HepG2 (cell line): ENCODE measurements around the gene DTX2. TPM values are rescaled to one million over a fixed set of nuclear protein-coding genes. Genes with fewer than 3 reads are reported as not detected.
A peak's percentile ranks its signal among the peaks of the same experiment; 100 is the strongest.
"Not testable (repeated sequence)": the region's sequence is repeated elsewhere in the genome, so short reads cannot be mapped to it uniquely, and the experiment has no call there.

Source experiments
- CREM ChIP-seq, 2 experiments: sonication (generic) in 1 of 2; formaldehyde crosslinking in 1 of 2; IDR thresholded peaks; 2 replicates each; pipeline versions ENCODE4 v1.4.0 to v1.6.1; 2016 to 2020; ENCODE audit warnings: antibody characterized with exemption in 1 of 2, mild to moderate bottlenecking in 1 of 2, missing genetic modification reagents in 1 of 2
- CSRNP1 ChIP-seq: sonication (generic); formaldehyde crosslinking; IDR thresholded peaks from 2 replicates; pipeline ENCODE4 v1.8.1; 2023; ENCODE audit warnings: mild to moderate bottlenecking, missing genetic modification reagents
- CTCF ChIP-seq: sonication (generic); formaldehyde crosslinking; IDR thresholded peaks from 2 replicates; pipeline ENCODE4 v1.5.0; 2020; ENCODE audit warnings: mild to moderate bottlenecking, missing genetic modification reagents, moderate library complexity
- ELF3 ChIP-seq: IDR thresholded peaks from 2 replicates; pipeline ENCODE4 v1.6.1; 2016; ENCODE audit warnings: missing genetic modification reagents, missing compliant biosample characterization
- ERF ChIP-seq: IDR thresholded peaks from 2 replicates; pipeline ENCODE4 v1.6.1; 2018; ENCODE audit warnings: missing biosample characterization, missing genetic modification reagents
- GABPA ChIP-seq, 2 experiments: IDR thresholded peaks; 2 replicates each; pipeline ENCODE4 v1.6.1; 2011 to 2016; ENCODE audit warnings: low read depth in 2 of 2, low read length in 1 of 2, missing biosample characterization in 1 of 2, missing genetic modification characterization in 1 of 2
- HNF1B ChIP-seq: sonication (generic); formaldehyde crosslinking; IDR thresholded peaks from 2 replicates; pipeline ENCODE4 v1.5.1; 2020; ENCODE audit warnings: mild to moderate bottlenecking, moderate library complexity, missing genetic modification reagents
- IRF2 ChIP-seq: IDR thresholded peaks from 2 replicates; pipeline ENCODE4 v1.6.1; 2018; ENCODE audit warnings: missing genetic modification reagents, missing compliant biosample characterization
- KLF15 ChIP-seq: sonication (generic); formaldehyde crosslinking; IDR thresholded peaks from 2 replicates; pipeline ENCODE4 v1.8.1; 2023; ENCODE audit warnings: borderline replicate concordance, mild to moderate bottlenecking, inconsistent platforms, missing genetic modification reagents, mixed read lengths
- RBFOX2 ChIP-seq: fragments of 200-400 bp; formaldehyde crosslinking; IDR thresholded peaks from 2 replicates; pipeline ENCODE4 v1.6.1; 2017; ENCODE audit warnings: low read depth, mild to moderate bottlenecking, low read length
- RELA ChIP-seq: sonication (generic); formaldehyde crosslinking; IDR thresholded peaks from 2 replicates; pipeline ENCODE4 v1.4.0; 2020; ENCODE audit warnings: missing genetic modification reagents
- SALL1 ChIP-seq: sonication (generic); formaldehyde crosslinking; IDR thresholded peaks from 2 replicates; pipeline ENCODE4 v1.8.0; 2022; ENCODE audit warnings: mild to moderate bottlenecking, missing genetic modification reagents
- ZNF3 ChIP-seq: IDR thresholded peaks from 2 replicates; pipeline ENCODE4 v1.7.0; 2017; ENCODE audit warnings: inconsistent platforms
- ZNF614 ChIP-seq: IDR thresholded peaks from 2 replicates; pipeline ENCODE4 v1.6.1; 2018; ENCODE audit warnings: missing biosample characterization, missing genetic modification reagents, inconsistent platforms, borderline replicate concordance
- ZNF747 ChIP-seq: sonication (generic); formaldehyde crosslinking; IDR thresholded peaks from 2 replicates; pipeline ENCODE4 v1.8.1; 2023; ENCODE audit warnings: missing genetic modification reagents, mild to moderate bottlenecking, borderline replicate concordance
- polyA plus RNA-seq, 8 experiments: library from polyadenylated mRNA; depleted of rRNA in 3 of 8; stranded (reverse) in 7 of 8; unstranded in 1 of 8; fragments of >200 nt; fragmentation: Illumina TruSeq in 4 of 8; extraction: Trizol in 4 of 8; gene quantifications; 2 replicates each; pipeline versions ENCODE4 v1.2.1 to v1.2.3, GENCODE V29; 2011 to 2016; ENCODE audit warnings: low read depth in 4 of 8, missing spikeins in 1 of 8, mixed read lengths in 1 of 8; ENCODE audit not compliant: insufficient read depth in 1 of 8
- total RNA-seq, 5 experiments: library from RNA; depleted of rRNA; stranded (reverse); fragments of >200 nt; fragmentation: Illumina TruSeq; extraction: Trizol; gene quantifications; 2 replicates each; pipeline ENCODE4 v1.2.3, GENCODE V29; 2016; ENCODE audit warnings: low read depth in 1 of 5
- TF ChIP-seq, protein P1 (sequence below): IDR thresholded peaks from 2 replicates; pipeline ENCODE4 v1.6.1; 2016; ENCODE audit warnings: low read depth, borderline replicate concordance
- TF ChIP-seq, protein P2 (sequence below): IDR thresholded peaks from 2 replicates; pipeline ENCODE4 v1.6.1; 2016; ENCODE audit warnings: missing genetic modification reagents, missing compliant biosample characterization
- TF ChIP-seq, protein P3 (sequence below): sonication (generic); formaldehyde crosslinking; IDR thresholded peaks from 2 replicates; pipeline ENCODE4 v1.9.0; 2021; ENCODE audit warnings: missing genetic modification reagents, borderline replicate concordance

DTX2 gene
- total and polyA plus RNA-seq, 2 of the 13 experiments (the other 11 are each of a cell fraction or from before 2014, with no cell fraction given) = 5.5 to 6.2 TPM

DNA sequence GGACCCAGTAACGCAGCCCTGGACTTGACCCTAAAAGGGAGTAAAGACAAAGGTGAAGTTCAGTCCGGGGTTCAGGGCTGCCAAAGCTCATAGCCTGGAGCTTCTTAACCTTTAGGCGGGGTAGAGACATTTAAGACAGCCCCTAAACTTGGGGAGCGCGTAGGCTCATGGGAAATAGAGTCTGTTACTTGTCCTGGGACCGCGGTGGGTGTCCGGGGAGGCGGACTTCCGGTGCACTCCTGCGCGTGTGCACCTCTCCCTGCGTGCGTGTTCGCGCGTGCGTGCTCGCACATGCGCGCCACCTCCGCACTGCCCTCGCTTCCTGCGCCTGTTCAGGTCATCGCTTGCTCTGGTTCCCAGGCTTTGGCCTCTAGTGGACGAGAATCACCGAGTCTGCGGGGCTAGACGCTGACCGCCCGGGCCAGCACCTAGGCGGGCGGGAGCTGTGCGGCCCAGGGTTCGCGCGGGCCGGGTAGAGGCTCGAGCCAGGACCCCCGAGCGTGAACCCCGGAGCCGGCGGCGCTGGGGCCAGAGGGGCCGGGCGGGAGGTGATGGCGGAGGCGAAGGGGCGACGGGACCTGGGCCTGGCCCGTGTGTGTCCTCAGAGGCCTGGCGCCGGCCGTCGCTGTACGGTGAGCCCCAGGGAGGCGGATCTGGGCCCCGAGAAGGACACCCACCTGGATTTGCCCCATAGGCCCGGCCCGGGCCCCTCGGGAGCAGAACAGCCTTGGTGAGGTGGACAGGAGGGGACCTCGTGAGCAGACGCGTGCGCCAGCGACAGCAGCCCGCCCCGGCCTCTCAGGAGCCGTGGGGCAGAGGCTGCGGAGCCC, 87.7 kb downstream of the DTX2 start (continued):
- TF ChIP-seq ZNF614 (CRISPR knock-in tag) = 0 out of 2 replicates have a peak, but pooled peaks have one; percentile 67
- TF ChIP-seq, protein P1, sequence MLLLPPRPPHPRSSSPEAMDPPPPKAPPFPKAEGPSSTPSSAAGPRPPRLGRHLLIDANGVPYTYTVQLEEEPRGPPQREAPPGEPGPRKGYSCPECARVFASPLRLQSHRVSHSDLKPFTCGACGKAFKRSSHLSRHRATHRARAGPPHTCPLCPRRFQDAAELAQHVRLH = peak; percentile 56; the same call in 1 of the 2 replicates
- TF ChIP-seq, protein P2, sequence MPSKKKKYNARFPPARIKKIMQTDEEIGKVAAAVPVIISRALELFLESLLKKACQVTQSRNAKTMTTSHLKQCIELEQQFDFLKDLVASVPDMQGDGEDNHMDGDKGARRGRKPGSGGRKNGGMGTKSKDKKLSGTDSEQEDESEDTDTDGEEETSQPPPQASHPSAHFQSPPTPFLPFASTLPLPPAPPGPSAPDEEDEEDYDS (CRISPR knock-in tag) = peak; percentile 72
- peak; percentile 8; the same call in 1 of the 2 replicates for TF ChIP-seq CTCF
- TF ChIP-seq CREM (IDR thresholded peaks at IDR 0.05) = peak; percentile 30; the same call in 1 of the 2 replicates
- TF ChIP-seq CREM (CRISPR knock-in tag; IDR thresholded peaks at IDR 0.05) = not testable (repeated sequence)
- peak; percentile 87 for TF ChIP-seq RBFOX2
- TF ChIP-seq ELF3 = peak; percentile 59
- peak; percentile 57; the same call in 1 of the 2 replicates for TF ChIP-seq ZNF747
- peak; percentile 93 for TF ChIP-seq CSRNP1 (CRISPR knock-in tag)
- TF ChIP-seq GABPA (IDR thresholded peaks at IDR 0.05; ENCODE audit: low read depth, low read length) = peak; percentile 64
- TF ChIP-seq GABPA (CRISPR knock-in tag; IDR thresholded peaks at IDR 0.05; ENCODE audit: low read depth) = peak; percentile 90
- 0 out of 2 replicates have a peak, but pooled peaks have one; percentile 49 for TF ChIP-seq KLF15 (CRISPR knock-in tag)
- peak; percentile 52; the same call in 1 of the 2 replicates for TF ChIP-seq ZNF3
- TF ChIP-seq, protein P3, sequence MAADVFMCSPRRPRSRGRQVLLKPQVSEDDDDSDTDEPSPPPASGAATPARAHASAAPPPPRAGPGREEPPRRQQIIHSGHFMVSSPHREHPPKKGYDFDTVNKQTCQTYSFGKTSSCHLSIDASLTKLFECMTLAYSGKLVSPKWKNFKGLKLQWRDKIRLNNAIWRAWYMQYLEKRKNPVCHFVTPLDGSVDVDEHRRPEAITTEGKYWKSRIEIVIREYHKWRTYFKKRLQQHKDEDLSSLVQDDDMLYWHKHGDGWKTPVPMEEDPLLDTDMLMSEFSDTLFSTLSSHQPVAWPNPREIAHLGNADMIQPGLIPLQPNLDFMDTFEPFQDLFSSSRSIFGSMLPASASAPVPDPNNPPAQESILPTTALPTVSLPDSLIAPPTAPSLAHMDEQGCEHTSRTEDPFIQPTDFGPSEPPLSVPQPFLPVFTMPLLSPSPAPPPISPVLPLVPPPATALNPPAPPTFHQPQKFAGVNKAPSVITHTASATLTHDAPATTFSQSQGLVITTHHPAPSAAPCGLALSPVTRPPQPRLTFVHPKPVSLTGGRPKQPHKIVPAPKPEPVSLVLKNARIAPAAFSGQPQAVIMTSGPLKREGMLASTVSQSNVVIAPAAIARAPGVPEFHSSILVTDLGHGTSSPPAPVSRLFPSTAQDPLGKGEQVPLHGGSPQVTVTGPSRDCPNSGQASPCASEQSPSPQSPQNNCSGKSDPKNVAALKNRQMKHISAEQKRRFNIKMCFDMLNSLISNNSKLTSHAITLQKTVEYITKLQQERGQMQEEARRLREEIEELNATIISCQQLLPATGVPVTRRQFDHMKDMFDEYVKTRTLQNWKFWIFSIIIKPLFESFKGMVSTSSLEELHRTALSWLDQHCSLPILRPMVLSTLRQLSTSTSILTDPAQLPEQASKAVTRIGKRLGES = 0 out of 2 replicates have a peak, but pooled peaks have one; percentile 24
- peak; percentile 51; the same call in 1 of the 2 replicates for TF ChIP-seq IRF2 (CRISPR knock-in tag)
- peak; percentile 50; the same call in 1 of the 2 replicates for TF ChIP-seq HNF1B
- TF ChIP-seq RELA = 0 out of 2 replicates have a peak, but pooled peaks have one; percentile 40
- peak; percentile 62 for TF ChIP-seq ERF (CRISPR knock-in tag)
- peak; percentile 81 for TF ChIP-seq SALL1 (CRISPR knock-in tag)
